Transverse colon (tissue), 3 donors: Measurements from ENCODE around the gene RPL41.

Experiments used
- CTCF ChIP-seq, 5 experiments: fragments of 200-600 bp in 3 of 5; fragments of 450-650 bp in 2 of 5; sonication (generic) in 3 of 5; IDR thresholded peaks; 1 replicate in 2 of 5; 2 replicates in 3 of 5; pipeline ENCODE4 v1.5.1; 2016 to 2017; ENCODE audit warnings: antibody characterized with exemption in 5 of 5, inconsistent platforms in 3 of 5, mild to moderate bottlenecking in 2 of 5, moderate library complexity in 1 of 5
- POLR2A ChIP-seq: fragments of 450-650 bp; IDR thresholded peaks from one replicate; pipeline ENCODE4 v1.6.1; 2016; ENCODE audit warnings: antibody characterized with exemption, mild to moderate bottlenecking, moderate library complexity

GRCh38 chr12:56099787-56100186, 16.6 kb upstream of the RPL41 start:
- TF ChIP-seq CTCF (IDR thresholded peaks at IDR 0.05) (no peak), POLR2A (no peak)
